HUES48 (cell line): ENCODE results near the gene TIAL1.

Experiments used
- H3K27ac ChIP-seq: one replicate; pipeline ENCODE4 v1.7.0; 2013; ENCODE audit warnings: low read depth, low read length, inconsistent platforms
- H3K27me3 ChIP-seq: 2 replicates; pipeline ENCODE4 v1.6.1; 2013; ENCODE audit warnings: mild to moderate bottlenecking, low read length; ENCODE audit not compliant: control insufficient read depth, insufficient read depth
- H3K36me3 ChIP-seq: 2 replicates; pipeline ENCODE4 v1.6.1; 2013; ENCODE audit warnings: low read length; ENCODE audit not compliant: control insufficient read depth, insufficient read depth
- H3K4me1 ChIP-seq: 2 replicates; pipeline ENCODE4 v1.6.1; 2013; ENCODE audit warnings: mild to moderate bottlenecking, low read length; ENCODE audit not compliant: control insufficient read depth, insufficient read depth
- H3K4me3 ChIP-seq: 2 replicates; pipeline ENCODE4 v1.5.1; 2013; ENCODE audit warnings: mild to moderate bottlenecking, low read depth, low read length
- H3K9ac ChIP-seq: 2 replicates; pipeline ENCODE4 v1.6.1; 2013; ENCODE audit warnings: mild to moderate bottlenecking, low read depth, low read length, moderate library complexity
- H3K9me3 ChIP-seq: 2 replicates; pipeline ENCODE4 v1.6.1; 2013; ENCODE audit warnings: low read length; ENCODE audit not compliant: control insufficient read depth, insufficient read depth

Gene TIAL1

DNA sequence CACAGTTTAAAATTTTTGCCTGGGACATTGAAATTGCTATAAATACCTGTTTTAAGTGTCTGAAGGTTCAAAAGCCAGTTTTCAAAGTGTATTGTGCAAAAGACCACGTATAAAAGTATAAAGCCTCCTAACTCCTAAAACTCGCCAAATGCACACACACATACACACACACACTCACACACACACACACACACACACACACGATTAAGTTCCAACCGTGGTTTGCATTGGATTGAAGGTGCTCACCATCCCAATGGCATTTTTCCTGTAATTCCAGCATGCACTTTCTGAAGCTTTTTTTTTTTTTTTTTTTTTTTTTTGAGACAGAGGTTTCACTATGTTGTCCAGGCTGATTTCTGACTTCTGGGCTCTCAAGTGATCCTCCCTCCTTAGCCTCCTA is 51.5 kb downstream of the TIAL1 start:
- H3K27me3 ChIP-seq, result peaks cover 49% of the 10 kb centered on the region
- H3K4me3 ChIP-seq, result no peak overlapping the region
- no peaks in the 10 kb centered on the region for H3K9me3 ChIP-seq
- H3K9ac ChIP-seq, result no peak overlapping the region
- no peaks in the 10 kb centered on the region for H3K36me3 ChIP-seq
- H3K4me1 ChIP-seq, result peaks cover 14% of the 10 kb centered on the region; the same call in 1 of the 2 replicates
- H3K27ac ChIP-seq, result no peak overlapping the region

DNA sequence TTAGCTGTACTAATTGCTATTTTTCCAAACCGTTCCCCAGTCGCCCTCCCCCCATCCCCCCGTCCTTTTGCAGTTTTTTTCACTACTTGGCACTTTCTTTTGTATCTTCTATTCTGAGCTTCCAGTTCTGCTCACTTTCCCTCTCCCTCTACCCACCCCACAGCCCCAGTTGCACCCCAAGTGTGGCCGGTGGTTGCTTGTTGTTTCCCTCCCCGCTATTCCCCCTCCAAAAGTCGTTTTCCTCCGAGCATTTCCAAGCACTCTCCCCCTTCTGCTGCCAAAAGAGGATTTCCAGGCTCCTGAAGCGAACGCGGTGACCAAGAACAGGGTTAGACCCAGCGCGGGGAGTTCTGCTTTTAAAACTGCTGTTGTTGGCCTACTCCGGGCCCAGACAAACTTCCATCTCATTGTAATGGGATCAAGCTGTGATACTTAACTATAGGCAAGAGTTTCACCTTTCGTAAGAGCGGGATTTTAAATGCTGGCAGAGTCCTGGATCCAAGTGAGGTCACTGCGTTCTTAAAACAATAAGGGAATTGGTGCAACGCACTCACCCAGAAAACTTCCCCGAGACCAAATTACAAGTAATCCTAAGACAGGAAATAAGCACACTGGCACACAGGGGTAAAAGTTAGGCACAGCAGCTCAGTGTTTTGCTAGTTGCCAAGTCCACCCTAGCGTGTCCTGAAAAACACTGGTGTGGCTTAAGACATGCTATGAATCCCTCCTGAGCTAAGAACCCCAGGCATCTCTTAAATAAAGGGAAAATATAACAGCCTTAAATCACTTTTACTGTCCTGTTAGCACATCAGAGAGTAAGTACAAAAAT is 52.7 kb downstream of the TIAL1 start:
- Histone ChIP-seq H3K9ac (no peak overlapping the region), H3K4me1 (peaks cover 14% of the 10 kb centered on the region; the same call in 1 of the 2 replicates), H3K36me3 (no peaks in the 10 kb centered on the region), H3K27me3 (peaks cover 54% of the 10 kb centered on the region), H3K9me3 (no peaks in the 10 kb centered on the region), H3K4me3 (peak overlapping the region; percentile 71), H3K27ac (peak overlapping the region; percentile 52)

GRCh38 chr10:119542988-119543813 is 53.6 kb downstream of the TIAL1 start:
- Histone ChIP-seq H3K27me3 (peaks cover 54% of the 10 kb centered on the region), H3K9me3 (no peaks in the 10 kb centered on the region), H3K9ac (no peak overlapping the region), H3K4me1 (peaks cover 14% of the 10 kb centered on the region; the same call in 1 of the 2 replicates), H3K36me3 (no peaks in the 10 kb centered on the region), H3K27ac (no peak overlapping the region), H3K4me3 (peak overlapping the region; percentile 71)

DNA sequence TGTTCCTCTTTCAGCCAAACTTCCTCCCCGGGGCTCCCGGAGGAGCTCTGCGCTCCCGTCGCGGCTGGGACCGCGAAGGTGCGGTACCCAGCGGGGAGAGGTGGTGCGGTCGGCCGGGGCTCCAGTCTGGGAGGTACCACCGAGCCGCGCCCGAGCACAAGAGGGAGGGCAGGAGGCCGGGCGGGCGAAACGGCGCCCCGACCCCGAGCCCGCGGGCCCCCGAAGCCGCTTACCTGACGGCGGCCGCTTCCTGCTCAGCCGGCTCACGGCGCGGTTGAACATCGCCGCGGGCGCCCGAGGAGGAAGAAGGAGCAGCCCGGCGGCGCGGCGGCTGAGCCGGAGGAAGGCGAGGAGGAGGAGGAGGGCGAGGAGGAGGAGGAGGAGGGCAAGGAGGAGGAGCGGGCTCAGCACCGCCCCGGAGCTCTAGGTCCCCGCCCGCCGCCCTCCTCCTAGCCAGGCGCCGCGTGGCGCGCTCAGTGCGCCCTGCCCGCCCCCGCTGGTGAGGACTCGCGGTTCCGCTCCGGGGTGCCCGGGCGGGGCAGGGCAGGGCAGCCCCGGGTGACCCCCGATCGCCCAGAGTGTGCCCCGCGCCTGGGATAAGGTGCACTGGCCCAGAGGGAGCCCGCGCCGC is 54.3 kb downstream of the TIAL1 start, which contains the start of gene RGS10:
RGS10 (minus strand) TSS at position 363 of the 631 bp plus-strand sequence; CDS start at position 282, 81 bp downstream.
- peak within 1 kb of the TSS; percentile 71 for H3K4me3 ChIP-seq
- H3K9ac ChIP-seq, result no peak within 1 kb of the TSS
- H3K27ac ChIP-seq, result no peak within 1 kb of the TSS
- H3K9me3 ChIP-seq, result no peaks in the 10 kb centered on the region
- no peaks in the 10 kb centered on the region for H3K36me3 ChIP-seq
- peaks cover 14% of the 10 kb centered on the region; the same call in 1 of the 2 replicates for H3K4me1 ChIP-seq
- H3K27me3 ChIP-seq, result peaks cover 54% of the 10 kb centered on the region

DNA sequence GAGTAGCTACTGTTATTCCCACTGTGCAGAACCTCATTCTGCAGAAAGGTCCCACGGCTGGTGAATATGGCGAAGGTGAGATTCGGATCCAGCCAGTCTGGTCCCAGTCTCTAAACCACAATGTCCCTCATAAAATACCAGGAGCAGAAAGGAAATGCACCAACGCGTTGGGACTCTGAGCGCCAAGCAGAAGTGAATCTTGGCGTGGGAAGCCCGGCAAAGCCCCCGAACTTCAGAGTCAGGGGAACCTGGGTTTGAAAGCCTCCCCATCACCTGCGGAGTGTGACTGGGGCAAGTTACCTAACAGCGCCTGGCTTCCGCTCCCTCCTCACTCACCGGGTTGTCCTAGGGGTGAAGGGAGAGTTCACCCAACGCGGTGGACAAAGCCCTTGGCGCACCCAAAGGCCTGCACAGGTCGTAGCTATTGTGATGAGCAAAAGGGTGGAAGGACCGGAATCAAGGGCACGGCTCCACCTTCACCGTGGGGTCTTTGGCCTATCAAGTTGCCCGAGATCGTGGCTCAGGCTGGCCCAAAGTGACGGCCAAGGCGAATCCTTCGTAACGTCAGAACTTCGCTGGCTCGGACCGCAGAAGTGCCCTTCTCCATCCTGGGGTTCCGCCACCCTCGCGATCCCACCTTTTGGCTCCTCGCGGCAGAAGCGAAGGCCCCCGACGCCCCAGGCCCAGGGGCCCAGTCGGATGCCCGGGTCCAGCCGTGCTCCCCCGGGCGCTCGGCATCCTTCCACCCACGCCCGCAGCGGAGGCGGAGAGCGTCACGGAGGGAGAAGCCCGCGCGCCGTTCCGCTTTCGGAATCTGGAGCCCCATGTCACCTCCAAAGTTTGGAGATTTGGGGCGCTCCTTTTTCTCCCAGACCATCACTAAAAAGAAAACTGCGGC is 55.1 kb downstream of the TIAL1 start:
- H3K9me3 ChIP-seq, result no peaks in the 10 kb centered on the region
- no peak overlapping the region for H3K9ac ChIP-seq
- H3K36me3 ChIP-seq, result no peaks in the 10 kb centered on the region
- H3K27ac ChIP-seq, result no peak overlapping the region
- peak overlapping the region; percentile 71 for H3K4me3 ChIP-seq
- peaks cover 54% of the 10 kb centered on the region for H3K27me3 ChIP-seq
- peaks cover 14% of the 10 kb centered on the region; the same call in 1 of the 2 replicates for H3K4me1 ChIP-seq

GRCh38 chr10:119541046-119541445 is 55.7 kb downstream of the TIAL1 start:
- Histone ChIP-seq H3K27ac (no peak overlapping the region), H3K4me1 (peaks cover 14% of the 10 kb centered on the region; the same call in 1 of the 2 replicates), H3K36me3 (no peaks in the 10 kb centered on the region), H3K9me3 (no peaks in the 10 kb centered on the region), H3K27me3 (peaks cover 54% of the 10 kb centered on the region), H3K4me3 (peak overlapping the region; percentile 71; the same call in 1 of the 2 replicates), H3K9ac (no peak overlapping the region)

- Histone ChIP-seq H3K27me3 (peaks cover 48% of the 10 kb centered on the region), H3K27ac (no peak overlapping the region), H3K9ac (no peak overlapping the region), H3K4me3 (no peak overlapping the region), H3K9me3 (no peaks in the 10 kb centered on the region), H3K36me3 (no peaks in the 10 kb centered on the region), H3K4me1 (peaks cover 14% of the 10 kb centered on the region; the same call in 1 of the 2 replicates)
Observed at GRCh38 chr10:119540038-119540437, 56.7 kb downstream of the TIAL1 start.

GRCh38 chr10:119539359-119539825 is 57.4 kb downstream of the TIAL1 start:
- H3K36me3 ChIP-seq, result no peaks in the 10 kb centered on the region
- H3K27me3 ChIP-seq, result peaks cover 44% of the 10 kb centered on the region
- H3K4me1 ChIP-seq, result peaks cover 14% of the 10 kb centered on the region; the same call in 1 of the 2 replicates
- no peak overlapping the region for H3K9ac ChIP-seq
- H3K4me3 ChIP-seq, result no peak overlapping the region
- no peaks in the 10 kb centered on the region for H3K9me3 ChIP-seq
- H3K27ac ChIP-seq, result no peak overlapping the region

DNA sequence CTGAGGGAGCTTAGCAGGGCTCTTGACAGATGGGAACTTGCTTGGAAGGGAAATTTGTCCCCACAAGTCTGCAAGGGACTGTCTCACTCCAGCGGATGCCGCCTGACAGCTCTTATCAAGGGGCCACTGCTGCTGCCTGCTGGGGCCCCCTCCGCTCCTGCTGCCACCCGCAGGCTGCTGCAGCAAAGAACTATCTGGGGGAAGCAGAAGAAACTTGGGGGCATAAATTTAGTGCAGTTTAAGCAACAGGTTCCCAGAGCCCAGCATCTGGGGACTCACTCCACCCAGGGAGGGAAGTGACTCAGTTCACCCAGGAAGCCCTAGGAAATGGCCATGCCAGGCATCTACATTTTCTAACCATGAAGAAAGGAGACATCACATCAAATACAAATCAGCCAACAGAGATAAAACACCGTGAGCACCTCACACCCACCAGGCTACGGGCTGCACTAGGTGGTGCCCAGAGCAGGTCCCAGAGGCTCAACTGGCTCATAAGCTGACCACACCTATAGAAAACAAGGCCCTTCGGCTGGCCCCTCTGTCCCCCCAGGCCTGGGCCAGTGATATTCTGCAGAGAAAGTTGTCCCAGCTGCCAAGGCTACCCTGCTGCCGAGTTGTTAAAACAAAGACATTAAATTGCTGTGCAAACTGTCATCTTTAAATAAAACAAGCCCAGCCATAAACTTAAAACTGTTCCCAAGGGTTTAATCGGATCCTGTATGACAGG is 58.0 kb downstream of the TIAL1 start:
- Histone ChIP-seq H3K27ac (no peak overlapping the region), H3K9me3 (no peaks in the 10 kb centered on the region), H3K4me3 (no peak overlapping the region), H3K9ac (no peak overlapping the region), H3K36me3 (no peaks in the 10 kb centered on the region), H3K27me3 (peaks cover 38% of the 10 kb centered on the region), H3K4me1 (peaks cover 10% of the 10 kb centered on the region; the same call in 1 of the 2 replicates)
